H54 (cell line): ENCODE results near the gene AGO3.
"Not testable (repeated sequence)": the region's sequence is repeated elsewhere in the genome, so short reads cannot be mapped to it uniquely, and the experiment has no call there.

ENCODE experiments used
- DNase-seq: peaks from one replicate; pipeline ENCODE4 v3.0.0; 2011; ENCODE audit warnings: low spot score, mixed read lengths; ENCODE audit not compliant: insufficient read length
- FAIRE-seq: peaks from 3 replicates; lab custom pipeline; 2011; peaks lifted over from hg19 to GRCh38; lab: Jason Lieb, UNC
- POLR2A ChIP-seq: IDR thresholded peaks from 2 replicates; pipeline ENCODE4 v1.6.1; 2011; ENCODE audit warnings: low read depth, mild to moderate bottlenecking, low read length

AGO3 gene

DNA sequence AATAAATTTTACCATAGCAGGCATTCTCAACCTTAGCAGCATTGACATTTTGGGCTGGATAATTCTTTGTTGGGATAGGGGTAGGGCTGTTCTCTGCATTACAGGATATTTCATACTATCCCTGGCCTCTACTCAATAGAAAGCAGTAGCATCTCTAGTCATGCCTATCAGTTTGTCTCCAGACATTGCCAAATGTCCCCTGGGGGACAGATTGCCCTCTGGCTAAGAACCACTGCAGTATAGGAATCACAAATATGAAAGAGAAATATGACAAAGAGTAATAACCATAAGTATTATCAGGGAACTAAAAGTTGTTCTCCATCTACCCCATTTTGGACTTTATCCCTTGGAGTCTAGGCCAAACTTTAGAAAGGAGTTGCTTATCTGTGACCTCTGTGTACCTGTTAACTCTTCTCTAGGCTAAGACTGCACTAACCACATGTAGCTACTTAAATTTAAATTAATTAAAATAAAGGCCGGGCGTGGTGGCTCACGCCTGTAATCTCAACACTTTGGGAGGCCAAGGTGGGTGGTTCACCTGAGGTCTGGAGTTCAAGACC is 76.1 kb downstream of the AGO3 start:
- DNase-seq, result no peak
- TF ChIP-seq POLR2A, result no peak
- FAIRE-seq, result no peak

DNA sequence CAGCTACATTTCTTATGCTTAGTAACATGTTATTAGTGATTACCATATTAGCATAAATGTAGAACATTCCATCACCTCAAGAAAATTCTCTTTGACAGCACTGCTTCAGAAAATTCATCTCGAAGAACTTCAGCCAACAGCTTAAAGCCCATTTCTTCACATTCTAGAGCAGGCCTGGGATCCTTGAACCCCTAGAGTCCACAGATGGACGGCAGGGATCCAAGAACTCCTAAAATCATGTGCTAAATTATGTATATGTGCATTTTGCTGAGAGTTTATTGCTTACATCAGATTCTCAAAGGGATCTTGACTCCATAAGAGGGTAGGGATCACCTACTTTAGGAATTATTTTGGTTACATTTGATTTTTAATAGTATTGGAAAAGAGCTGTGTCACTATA is 76.8 kb downstream of the AGO3 start:
- TF ChIP-seq POLR2A, result no peak
- FAIRE-seq, result peak; percentile 85
- no peak for DNase-seq

- TF ChIP-seq POLR2A, result no peak
- DNase-seq, result peak; percentile 38
- FAIRE-seq, result peak; percentile 99
These were observed 77.8 kb downstream of the AGO3 start for GRCh38 chr1:36008546-36009197.

GRCh38 chr1:36014722-36015220 is 83.9 kb downstream of the AGO3 start:
- DNase-seq, result no peak
- FAIRE-seq, result no peak
- no peak for TF ChIP-seq POLR2A

- FAIRE-seq (no peak), DNase-seq (no peak)
- no peak for TF ChIP-seq POLR2A
These were observed 85.8 kb downstream of the AGO3 start for GRCh38 chr1:36016686-36017085.

DNA sequence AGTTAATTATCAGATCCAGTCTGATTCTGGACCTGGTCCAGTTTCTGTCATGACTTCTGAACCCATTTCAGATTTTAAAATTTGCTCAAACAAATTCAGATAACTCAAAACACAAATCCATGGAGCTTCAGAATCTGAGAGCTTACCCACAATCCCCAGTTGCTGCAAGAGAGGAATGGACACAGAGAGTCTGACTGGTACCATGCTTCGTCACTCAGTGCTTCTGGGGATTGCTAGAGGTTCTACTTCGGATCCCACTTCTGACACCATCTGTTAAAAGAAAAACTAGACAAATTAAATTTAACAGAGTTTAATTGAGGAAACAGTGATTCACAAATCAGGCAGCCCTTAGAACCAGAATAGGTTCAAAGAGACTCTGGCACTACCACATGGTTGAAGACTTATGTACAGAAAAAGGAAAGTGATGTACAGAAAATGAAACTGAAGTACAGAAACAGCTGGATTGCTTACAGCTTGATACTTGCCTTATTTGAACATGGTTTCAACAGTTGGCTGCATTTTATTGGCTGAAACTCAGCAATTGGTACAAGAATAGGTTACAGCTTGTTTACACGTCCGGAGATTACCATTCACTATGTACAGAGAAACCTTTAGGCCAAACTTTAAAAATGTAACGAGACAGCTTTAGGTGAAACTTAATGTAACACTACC is 92.3 kb downstream of the AGO3 start:
- FAIRE-seq, result peak; percentile 30
- no peak for DNase-seq
- TF ChIP-seq POLR2A, result no peak

DNA sequence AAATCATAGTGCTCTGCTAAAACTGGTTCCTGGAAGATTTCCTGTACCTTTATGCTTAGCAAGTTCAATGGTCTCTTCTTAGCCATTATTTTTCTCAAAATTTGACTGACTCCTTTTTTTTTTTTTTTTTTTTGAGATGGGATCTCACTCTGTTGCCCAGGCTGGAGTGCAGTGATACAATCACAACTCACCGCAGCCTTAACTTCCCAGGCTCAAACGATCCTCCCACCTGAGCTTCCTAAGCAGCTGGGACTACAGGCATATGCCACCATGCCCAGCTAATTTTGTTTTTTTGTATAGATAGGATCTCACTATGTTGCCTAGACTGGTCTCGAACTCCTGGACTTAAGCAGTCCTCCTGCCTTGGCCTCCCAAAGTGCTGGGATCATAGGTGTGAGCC is 93.1 kb downstream of the AGO3 start:
- not testable (repeated sequence) for FAIRE-seq, DNase-seq

GRCh38 chr1:36024847-36025246 is 93.9 kb downstream of the AGO3 start:
- FAIRE-seq (no peak), DNase-seq (no peak)
- TF ChIP-seq POLR2A, result no peak

- TF ChIP-seq POLR2A, result no peak
- FAIRE-seq (no peak), DNase-seq (no peak)
These were observed 96.9 kb downstream of the AGO3 start for GRCh38 chr1:36027766-36028165.

DNA sequence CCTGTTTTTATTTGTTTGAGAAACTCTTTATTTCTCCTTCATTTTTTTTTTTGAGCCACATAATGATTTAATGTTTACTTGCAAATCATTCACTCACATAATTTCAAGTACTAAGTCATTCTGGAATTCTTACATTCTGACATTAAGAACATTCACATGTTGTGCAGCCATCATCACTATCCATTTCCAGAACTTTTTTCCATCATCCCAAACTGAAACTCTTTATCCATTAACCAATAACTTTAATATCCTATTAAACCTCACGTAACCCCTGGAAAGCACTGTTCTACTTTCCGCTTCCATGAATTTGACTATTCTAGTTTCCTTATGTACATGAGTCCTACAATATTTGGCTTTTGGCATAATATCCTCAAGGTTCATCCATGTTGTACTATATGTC is 100.5 kb downstream of the AGO3 start:
- TF ChIP-seq POLR2A, result no peak
- DNase-seq (no peak), FAIRE-seq (no peak)

DNA sequence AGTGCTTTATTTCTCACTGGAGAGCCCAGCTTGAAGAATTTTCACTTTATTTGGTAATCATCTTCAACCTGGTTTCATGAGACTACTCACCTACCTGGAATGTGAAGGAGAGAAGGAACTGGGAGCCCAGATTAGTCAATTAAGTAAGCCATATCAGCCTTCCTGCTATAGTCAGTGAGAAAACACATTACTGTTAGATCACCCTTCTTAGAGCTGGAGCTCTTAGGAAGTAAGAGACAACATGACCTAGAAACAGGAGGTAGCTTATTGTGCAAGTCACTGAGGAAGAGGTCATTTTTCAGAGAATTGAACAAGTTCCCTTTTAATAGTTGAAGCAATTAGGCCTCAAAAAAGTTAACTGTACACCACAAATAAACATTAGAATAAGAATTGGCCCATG is 103.8 kb downstream of the AGO3 start:
- peak; percentile 94 for FAIRE-seq
- no peak for TF ChIP-seq POLR2A
- DNase-seq, result peak; percentile 42

GRCh38 chr1:36035154-36035553 is 104.2 kb downstream of the AGO3 start:
- DNase-seq (no peak), FAIRE-seq (no peak)
- TF ChIP-seq POLR2A, result no peak

GRCh38 chr1:36040238-36040637 is 109.3 kb downstream of the AGO3 start:
- FAIRE-seq, result no peak
- no peak for TF ChIP-seq POLR2A
- DNase-seq, result no peak

DNA sequence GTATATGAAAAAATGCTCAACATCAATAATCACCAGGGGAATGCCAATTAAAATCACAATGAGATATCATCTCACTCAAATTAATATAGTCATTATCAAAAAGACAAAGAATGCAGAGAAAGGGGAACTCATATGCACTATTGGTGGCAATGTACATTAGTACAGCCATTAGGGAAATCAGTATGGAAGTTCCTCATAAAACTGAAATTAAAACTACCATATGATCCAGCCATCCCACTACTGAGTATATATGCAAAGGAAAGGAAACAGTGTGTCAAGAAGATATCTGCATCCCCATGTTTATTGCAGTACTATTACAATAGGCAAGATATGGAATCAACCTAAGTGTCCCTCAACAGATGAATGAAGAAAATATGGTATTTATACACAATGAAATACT is 120.9 kb downstream of the AGO3 start:
- FAIRE-seq, result no peak
- no peak for TF ChIP-seq POLR2A
- DNase-seq, result no peak

- FAIRE-seq (no peak), DNase-seq (no peak)
- TF ChIP-seq POLR2A, result no peak
These were observed 123.1 kb downstream of the AGO3 start for GRCh38 chr1:36053978-36054377.

- TF ChIP-seq POLR2A, result no peak
- DNase-seq (no peak), FAIRE-seq (peak; percentile 67)
These were observed 124.8 kb downstream of the AGO3 start for GRCh38 chr1:36055706-36056105.
